GM21367 (cell line): ENCODE results near the gene HTR2A.
"Not testable (repeated sequence)": the region's sequence is repeated elsewhere in the genome, so short reads cannot be mapped to it uniquely, and the experiment has no call there.

Experiments used
- ATAC-seq: cut with Tn5 transposase; IDR thresholded peaks from one replicate; pipeline ENCODE4 v1.9.1; 2021; ENCODE audit not compliant: unreplicated experiment

The HTR2A gene

DNA sequence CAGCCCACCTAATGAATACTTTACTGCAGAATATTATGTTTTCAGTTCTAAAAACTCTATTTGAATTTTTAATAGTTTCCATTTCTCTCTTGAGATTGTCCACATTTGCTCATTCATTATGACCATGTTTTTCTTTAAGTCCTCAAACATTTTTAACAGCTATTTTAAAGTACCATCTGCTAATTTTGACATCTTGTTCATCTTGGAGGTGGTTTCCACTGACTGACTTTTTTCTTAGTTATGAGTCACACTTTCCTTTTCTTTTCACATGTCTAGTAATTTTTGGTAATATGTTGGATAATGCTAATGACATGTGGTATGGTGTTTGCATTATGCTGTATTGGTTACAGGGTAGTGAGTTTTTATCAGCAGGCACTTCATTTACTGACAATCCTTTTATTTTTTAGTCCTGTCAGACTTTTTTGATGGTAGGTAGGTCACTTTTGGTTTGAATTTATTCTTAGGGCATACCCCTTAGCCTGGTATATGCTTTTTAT, 84.5 kb downstream of the HTR2A start:
- ATAC-seq = no peak

GRCh38 chr13:46810440-46810839, 86.4 kb downstream of the HTR2A start:
- no peak for ATAC-seq

DNA sequence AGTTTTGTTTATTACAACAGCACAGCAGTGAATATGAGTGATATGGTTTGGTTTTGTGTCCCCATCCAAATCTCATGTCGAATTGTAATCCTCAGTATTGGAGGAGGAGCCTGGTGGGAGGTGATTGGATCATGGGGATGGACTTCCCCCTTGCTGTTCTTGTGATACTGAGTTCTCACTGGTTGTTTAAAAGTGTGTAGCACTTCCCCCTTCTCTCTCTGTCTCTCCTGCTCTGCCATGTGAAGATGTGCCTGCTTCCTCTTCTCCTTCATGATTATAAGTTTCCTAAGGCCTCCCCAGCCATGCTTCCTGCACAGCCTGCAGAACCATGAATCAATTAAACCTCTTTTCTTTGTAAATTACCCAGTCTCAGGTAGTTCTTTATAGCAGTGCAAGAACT, 91.9 kb downstream of the HTR2A start:
- ATAC-seq = not testable (repeated sequence)

- ATAC-seq = no peak
Observed at GRCh38 chr13:46804391-46804815, 92.5 kb downstream of the HTR2A start.

DNA sequence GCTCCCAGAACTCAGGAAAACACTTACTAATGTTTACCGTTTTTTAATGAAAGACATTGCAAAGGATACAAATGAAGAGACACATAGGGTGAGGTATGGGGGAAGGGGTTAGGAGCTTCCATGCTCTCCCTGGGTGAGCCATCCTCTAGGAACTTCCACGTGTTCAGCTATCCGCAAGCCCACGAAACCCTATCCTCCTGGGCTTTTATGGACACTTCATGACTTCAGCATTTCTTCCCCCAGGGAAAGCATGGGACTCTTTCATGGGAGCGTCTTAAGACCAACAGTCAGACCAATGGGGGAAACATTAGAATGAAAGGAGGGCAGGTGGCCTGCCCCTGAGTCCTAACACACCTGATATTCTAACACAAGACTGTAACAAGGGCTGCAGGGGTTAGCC, 93.3 kb downstream of the HTR2A start:
- no peak for ATAC-seq

DNA sequence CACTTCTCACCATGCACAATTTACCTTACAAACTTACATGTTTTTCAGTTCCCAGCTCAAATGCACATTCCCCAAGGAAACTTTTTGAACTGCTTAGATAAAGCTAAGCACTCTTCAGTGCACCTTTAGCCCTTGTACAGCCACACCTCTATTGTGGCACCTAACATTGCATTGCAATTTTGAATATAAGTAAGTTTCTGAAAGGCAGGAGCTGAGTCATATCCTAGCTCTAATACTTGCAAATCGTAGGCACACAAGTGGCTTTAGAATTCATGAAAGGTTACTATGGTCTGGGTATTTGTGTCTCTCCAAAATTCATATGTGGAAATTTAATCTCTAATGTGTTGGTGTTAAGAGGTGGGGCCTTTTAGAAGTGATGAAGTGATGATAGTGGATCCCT, 95.0 kb downstream of the HTR2A start:
- ATAC-seq = no peak

DNA sequence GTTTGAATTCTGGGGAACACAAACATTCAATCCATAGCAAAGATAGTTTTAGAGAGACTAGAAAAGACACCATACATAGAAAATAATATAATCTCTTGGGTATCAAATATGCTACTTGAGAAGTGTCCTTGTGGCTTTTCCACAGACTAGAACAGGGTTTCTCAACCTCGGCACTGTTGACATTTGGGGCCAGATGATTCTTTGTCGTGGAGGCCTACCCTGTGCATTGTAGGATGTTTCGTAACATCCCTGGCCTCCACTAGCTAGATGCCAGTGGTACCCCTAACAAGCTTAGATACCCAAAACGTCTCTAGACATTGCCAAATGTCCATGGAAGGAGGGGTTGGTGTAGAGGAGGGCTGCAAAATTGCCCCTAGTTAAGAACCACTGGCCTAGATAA, 97.7 kb downstream of the HTR2A start:
- no peak for ATAC-seq

GRCh38 chr13:46797501-46798237, 99.2 kb downstream of the HTR2A start:
- ATAC-seq = no peak

DNA sequence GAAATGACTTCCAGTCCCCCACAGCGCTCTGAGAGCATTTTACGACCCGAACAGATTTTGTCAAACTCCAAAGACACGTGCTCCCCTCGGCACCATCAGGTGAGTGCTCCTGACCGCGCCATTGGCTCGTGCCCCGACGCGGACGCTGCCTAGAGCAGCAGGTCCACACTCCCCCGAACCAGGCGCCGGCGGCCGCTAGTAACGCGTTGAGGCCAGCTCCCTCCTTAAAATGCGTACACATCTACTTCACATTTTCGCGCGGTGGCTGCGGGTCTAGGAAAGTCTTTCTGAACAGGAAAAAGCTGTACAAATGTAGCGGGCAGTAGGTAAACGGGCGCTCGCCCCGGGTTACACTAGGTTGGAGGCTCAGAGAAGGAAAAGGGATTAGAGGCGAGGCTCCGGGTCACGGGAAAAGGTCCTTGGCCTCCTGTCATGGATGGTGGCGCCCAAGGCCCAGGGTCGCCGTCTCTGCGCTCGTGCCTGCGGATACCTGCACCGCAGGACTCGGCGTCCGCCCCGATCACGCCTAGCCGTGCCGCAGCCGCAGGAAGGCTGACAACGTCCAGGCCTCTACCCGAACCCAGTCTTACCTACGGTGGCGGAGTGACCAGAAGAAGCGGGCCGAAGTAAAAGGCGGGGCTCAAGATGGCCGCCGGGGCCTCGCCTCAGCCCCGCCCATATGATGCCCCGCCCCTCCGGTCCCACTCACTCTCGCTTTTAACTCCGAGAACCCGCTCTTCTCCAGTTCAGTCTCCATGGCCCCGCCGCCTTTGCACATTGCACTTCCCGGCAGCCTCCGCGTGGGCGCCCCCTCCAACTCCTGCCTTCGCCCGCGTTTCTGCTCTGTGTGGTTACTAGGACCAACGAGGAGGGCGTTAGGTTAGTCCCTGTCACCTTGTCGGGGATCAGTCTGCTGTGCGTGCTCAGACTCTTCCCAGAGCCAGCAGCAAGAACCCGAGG, 100.1 kb downstream of the HTR2A start, which contains the start of gene ESD:
ESD (minus strand) TSS at position 647 of the 960 bp plus-strand sequence. CDS start 5,748 bp downstream, outside the sequence.
- ATAC-seq = peak; percentile 88

DNA sequence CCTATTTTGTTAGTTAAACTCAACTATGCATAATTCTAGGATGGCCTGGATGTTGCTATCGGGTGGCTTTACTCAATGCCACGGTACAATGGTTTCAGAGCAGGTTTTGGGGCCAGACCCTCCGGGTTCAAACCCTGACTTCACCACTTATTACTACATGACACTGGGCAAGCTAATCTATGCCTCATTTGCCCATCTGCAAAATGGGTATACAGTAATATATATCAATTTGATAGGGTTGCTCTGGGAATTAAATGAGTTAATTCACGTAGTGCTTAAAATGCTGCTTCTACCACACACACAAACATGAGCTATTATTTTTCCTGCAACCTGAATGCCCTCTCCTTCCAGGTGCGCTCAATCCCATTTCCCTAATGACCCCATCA, 100.7 kb downstream of the HTR2A start:
- ATAC-seq = no peak

DNA sequence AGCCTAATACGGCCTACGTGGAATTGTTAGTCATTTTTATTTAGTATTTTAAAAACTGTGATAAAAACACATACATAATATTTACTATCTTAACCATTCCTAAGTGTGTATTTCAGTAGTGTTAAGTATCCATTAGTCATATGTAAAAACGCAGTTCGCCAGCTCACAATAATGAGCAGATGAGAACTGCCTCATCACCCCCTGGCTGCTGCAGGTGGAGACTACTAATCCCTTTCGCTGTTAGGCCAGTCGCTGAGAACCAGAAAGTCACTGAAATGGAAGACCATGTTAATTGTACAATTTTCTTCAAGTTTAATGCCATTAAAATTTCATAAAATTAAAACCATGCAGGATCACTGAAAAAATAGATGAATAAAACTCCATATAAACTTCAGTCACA, 101.5 kb downstream of the HTR2A start:
- no peak for ATAC-seq

DNA sequence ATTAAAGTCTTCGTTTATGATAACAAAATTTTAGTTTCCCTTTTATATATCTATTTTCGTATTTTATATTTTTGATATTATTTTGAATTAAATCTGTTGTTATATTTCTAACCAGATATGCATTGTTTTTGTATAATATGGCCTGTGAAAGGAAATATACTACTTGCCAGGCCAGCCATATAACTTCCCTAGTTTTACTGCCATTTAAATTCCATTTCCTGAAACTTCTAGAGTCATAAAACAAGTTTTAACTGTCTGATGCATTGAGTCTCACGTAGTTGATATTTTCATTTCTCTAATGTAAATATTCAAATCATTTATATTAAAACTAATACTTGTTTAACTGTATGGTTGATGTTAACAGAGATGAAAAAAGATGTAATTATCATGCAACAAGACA, 113.3 kb downstream of the HTR2A start:
- ATAC-seq = no peak

GRCh38 chr13:46782691-46783090, 114.2 kb downstream of the HTR2A start:
- ATAC-seq = no peak

GRCh38 chr13:46782066-46782465, 114.8 kb downstream of the HTR2A start:
- ATAC-seq = no peak
